Right lobe of liver (tissue), 4 donors: ENCODE measurements around the gene LRMDA.

Experiments
- POLR2A ChIP-seq: fragments of 450-650 bp; IDR thresholded peaks from one replicate; pipeline ENCODE4 v1.6.1; 2017; ENCODE audit warnings: antibody characterized with exemption, mild to moderate bottlenecking
- TF ChIP-seq, protein P1 (sequence below), 4 donors: fragments of 200-600 bp in 3 of 4; fragments of 450-650 bp in 1 of 4; IDR thresholded peaks; one replicate each; pipeline versions ENCODE4 v1.5.1 to v1.8.0; 2016 to 2022; ENCODE audit warnings: antibody characterized with exemption in 4 of 4, mild to moderate bottlenecking in 2 of 4
- donor health status: DM: no; HTN: no; CAD: no.
- donor health status: DM: no; HTN: no; CAD: no.
- donor health status: DM: no; HTN: yes; CAD: no.

DNA sequence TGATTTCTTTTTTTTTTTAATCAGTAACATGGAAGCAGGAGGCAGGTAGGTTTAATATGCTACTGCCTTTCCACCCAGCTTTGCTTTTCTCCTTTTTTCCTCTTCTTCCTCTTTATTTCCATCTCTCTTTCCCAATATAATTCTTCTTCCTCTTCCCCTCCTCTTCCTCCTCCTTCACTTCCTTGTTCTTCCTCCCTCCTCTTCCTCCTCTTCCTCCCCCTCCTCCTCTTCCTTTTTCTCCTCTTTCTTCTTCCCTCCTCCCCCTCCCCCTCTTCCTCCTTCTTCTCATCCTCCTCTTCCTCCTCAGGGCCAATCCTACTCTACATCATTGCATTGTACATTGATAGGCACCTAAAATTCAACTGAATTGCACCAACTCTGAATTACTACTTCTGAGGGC, 41.2 kb upstream of the LRMDA start:
- TF ChIP-seq POLR2A: no peak
- TF ChIP-seq, protein P1, sequence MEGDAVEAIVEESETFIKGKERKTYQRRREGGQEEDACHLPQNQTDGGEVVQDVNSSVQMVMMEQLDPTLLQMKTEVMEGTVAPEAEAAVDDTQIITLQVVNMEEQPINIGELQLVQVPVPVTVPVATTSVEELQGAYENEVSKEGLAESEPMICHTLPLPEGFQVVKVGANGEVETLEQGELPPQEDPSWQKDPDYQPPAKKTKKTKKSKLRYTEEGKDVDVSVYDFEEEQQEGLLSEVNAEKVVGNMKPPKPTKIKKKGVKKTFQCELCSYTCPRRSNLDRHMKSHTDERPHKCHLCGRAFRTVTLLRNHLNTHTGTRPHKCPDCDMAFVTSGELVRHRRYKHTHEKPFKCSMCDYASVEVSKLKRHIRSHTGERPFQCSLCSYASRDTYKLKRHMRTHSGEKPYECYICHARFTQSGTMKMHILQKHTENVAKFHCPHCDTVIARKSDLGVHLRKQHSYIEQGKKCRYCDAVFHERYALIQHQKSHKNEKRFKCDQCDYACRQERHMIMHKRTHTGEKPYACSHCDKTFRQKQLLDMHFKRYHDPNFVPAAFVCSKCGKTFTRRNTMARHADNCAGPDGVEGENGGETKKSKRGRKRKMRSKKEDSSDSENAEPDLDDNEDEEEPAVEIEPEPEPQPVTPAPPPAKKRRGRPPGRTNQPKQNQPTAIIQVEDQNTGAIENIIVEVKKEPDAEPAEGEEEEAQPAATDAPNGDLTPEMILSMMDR (IDR thresholded peaks at IDR 0.05): no peak
